GM19395 (cell line): ENCODE data around the gene EIF5B.
"Not testable (repeated sequence)": the region's sequence is repeated elsewhere in the genome, so short reads cannot be mapped to it uniquely, and the experiment has no call there.

ENCODE experiments used
- ATAC-seq: cut with Tn5 transposase; IDR thresholded peaks from one replicate; pipeline ENCODE4 v1.9.1; 2021; ENCODE audit warnings: mild to moderate bottlenecking, moderate library complexity; ENCODE audit not compliant: unreplicated experiment

Gene EIF5B

GRCh38 chr2:99368854-99369253, 31.7 kb downstream of the EIF5B start:
- not testable (repeated sequence) for ATAC-seq

DNA sequence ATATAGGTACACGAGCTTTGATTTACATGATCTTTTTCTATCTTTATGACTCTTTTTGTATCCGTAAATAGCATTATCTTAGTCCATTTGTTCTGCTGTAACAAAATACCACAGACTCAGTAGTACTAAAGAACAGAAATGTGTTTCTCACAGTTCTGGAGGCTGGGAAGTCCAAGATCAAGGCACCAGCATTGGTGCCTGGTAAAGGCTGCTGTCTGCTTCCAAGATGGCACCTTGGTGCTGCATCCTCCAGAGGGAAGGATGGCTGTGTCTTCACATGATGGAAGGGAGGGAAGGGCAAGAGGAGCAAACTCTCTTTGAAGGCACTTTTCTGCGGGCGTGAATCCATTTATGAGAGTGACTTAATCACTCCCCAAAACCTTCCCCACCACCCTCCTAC, 36.0 kb downstream of the EIF5B start:
- no peak for ATAC-seq

GRCh38 chr2:99374747-99375146, 37.6 kb downstream of the EIF5B start:
- no peak for ATAC-seq

- no peak for ATAC-seq
Observed at GRCh38 chr2:99376254-99376864, 39.2 kb downstream of the EIF5B start.

DNA sequence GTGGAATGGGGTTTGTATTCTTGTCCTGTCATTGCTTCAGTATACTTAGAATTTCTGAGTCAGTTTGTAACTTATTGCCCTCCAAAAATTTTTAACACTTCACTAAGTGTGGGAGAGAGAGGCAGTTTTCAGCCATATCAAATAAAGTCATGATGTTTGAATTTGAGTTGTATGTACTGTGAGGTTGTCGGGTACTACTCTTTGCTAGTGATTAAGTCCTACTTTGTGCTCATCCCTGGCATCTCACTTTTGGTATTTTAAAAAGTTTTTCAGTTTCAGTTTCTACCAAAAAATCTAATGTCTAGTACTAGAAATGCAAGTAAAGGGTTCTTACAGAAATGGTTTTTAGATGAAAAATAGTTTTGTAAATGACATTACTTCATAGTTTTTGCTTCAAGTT, 40.7 kb downstream of the EIF5B start:
- ATAC-seq = no peak

GRCh38 chr2:99380376-99381010, 43.3 kb downstream of the EIF5B start:
- no peak for ATAC-seq

DNA sequence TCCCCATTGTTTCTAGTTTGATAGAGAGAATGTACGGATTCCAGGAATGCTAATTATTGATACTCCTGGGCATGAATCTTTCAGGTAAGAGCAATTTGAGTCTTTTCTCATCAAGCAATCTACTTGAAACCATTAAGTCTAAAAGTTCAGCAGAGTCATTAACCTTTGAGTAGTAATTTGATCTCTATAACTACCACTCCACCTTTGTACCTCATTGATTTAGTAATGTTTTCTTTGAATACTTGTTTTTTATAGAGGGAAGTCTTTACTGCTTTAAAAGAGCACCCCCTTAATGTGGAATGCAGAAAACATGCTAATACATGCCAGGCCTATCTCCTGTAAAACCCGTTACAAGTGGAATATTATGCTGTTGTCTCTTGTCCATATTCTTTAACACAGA, 45.0 kb downstream of the EIF5B start:
- no peak for ATAC-seq

DNA sequence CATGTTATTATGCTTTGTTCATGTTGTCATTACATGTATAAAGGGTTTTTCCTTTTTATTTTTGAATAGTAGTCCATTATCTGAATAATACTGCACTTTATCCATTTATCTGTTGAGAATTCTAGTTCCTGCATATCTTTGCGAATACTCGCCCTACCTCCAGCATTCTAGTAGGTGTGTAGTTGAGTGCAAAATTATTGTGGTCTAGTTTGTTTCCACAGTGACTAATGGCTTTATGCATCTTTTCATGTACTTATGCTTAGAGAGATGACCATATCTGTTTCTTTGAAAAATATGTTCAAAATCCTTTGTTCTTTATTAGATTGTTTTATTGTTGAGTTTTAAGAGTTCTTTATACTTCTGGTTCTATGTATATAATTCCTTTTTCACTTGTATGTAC, 48.8 kb downstream of the EIF5B start:
- no peak for ATAC-seq

GRCh38 chr2:99388892-99389291, 51.7 kb downstream of the EIF5B start:
- no peak for ATAC-seq

DNA sequence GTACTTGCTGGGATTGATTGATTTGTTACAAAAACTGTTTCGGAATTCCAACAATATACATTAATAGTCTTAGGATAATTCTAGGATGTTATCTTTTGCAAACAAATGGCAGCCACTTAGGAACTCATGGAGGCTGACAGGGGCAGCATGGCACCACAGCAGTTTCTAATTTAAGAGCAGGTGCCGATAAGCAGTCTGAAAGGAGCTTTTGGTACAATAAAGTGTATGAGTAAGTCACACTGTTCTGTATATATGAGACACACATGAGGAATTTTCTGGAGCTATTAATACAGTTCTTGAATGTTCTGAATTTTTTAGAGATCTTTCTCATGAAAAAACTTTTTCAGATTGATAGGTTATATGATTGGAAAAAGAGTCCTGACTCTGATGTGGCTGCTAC, 52.2 kb downstream of the EIF5B start:
- ATAC-seq = no peak

DNA sequence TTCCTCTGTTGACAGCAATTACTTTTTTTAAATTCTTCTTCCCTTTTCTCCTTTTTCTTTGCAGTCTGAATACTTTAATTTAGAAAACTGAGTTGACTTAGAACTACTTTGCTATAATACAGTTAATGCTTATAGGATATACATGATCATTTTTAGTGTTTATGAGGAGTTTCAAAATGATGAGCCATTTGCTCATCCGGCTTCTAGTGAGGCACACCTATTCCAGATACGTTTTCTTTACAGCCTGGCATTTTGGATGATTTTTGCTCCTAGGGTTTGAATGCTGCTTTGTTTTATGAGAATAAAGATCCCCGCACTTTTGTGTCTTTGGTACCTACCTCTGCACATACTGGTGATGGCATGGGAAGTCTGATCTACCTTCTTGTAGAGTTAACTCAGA, 52.8 kb downstream of the EIF5B start:
- ATAC-seq = no peak

GRCh38 chr2:99395589-99396130, 58.5 kb downstream of the EIF5B start:
- ATAC-seq = no peak

DNA sequence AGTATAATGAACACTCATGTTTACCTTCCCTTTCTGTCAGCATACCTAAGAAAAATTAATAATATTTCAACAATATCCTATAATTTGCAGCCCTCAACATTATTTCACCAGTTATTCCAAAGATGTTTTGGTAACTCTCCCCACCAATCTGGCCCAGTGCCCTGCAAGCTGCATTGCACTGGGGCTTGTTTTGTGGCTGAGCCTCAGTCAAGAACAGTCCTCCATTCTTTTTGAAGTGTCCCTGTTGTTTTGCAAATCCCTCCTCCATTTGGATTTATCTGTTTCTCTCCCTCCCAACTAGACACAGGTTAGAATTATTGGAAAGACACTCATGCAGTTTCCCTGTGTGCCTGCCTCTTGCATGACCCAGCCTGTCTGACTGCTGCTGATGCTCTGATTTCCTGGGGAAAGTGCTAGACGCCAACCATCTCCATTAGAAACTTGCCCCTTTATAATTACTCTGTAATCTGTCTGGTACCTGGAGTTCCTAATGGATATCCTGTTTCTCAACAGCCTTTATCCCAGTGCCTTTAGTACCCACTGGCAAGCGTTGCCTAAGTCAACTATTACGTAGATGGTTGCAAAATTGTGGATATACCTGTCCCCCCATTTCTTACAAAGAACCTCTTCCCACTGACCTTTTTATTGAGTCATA, 60.2 kb downstream of the EIF5B start:
- no peak for ATAC-seq

DNA sequence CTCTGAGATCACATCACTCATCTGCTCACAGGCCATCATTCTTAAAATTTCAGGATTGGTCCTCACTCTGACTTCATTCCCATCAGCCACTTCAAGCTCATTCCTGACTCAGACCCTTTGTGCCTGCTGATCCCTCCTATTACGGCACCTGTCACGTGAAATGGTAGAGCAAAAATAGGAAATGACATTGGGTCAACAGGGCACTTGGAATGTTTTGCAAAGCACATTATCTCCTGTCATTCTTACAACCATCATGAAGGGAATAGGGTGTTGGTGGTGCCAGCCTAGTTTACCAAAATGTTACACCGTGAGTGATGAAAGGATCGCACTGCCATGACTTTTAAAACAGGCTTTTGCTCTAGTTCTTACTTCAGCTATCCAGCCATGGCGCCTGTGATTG, 61.1 kb downstream of the EIF5B start:
- ATAC-seq = no peak

GRCh38 chr2:99399063-99399462, 61.9 kb downstream of the EIF5B start:
- no peak for ATAC-seq

DNA sequence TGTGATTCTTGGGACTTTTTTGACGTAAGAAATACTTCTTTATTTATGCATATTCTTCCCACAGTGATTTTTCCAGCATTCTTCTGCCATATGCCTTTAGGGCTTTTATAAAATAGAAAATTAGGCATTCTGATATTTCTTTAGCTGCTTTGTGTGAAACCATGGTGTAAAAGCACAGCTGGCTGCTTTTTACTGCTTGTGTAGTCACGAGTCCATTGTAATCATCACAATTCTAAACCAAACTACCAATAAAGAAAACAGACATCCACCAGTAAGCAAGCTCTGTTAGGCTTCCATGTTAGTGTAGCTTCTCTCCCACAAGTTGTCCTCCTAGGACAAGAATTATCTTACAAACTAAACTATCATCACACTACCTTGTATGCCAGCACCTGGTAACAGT, 62.6 kb downstream of the EIF5B start:
- ATAC-seq = no peak

DNA sequence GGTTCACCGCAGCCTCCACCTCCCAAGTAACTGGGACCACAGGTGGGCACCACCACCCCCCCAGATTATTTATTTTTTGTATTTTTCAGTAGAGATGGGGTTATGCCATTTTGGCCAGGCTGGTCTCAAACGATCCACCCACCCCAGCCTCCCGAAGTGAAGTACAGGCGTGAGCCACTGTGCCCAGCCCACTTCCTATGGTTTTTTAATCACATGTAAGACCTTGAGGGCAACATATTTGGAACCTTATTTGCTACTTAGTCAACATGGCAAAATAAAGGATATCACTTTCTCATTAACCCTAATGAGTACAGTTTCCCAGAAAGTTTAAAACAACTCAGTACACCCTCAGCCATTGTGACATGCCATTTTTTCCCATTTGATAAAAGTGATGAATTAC, 64.7 kb downstream of the EIF5B start:
- no peak for ATAC-seq

DNA sequence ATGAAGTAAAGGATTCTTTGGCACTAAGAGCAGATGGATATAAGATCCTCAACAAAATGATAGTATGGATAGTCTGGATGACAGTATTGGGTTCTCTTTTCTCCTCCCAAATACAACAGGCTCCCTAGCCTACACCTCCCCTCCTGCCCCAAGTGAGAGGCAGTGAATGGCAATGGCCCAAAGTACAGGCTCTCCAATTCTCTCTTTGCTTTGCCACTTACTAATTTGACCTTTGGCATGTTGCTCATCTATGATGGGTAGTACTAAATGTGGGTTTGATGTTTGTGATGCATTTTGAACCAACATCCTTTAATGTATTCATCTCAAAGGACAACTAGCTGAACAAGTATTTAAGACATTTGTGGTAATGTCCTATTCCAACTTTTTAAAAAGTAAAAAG, 65.9 kb downstream of the EIF5B start:
- ATAC-seq = no peak

GRCh38 chr2:99403524-99403923, 66.3 kb downstream of the EIF5B start:
- ATAC-seq = no peak

DNA sequence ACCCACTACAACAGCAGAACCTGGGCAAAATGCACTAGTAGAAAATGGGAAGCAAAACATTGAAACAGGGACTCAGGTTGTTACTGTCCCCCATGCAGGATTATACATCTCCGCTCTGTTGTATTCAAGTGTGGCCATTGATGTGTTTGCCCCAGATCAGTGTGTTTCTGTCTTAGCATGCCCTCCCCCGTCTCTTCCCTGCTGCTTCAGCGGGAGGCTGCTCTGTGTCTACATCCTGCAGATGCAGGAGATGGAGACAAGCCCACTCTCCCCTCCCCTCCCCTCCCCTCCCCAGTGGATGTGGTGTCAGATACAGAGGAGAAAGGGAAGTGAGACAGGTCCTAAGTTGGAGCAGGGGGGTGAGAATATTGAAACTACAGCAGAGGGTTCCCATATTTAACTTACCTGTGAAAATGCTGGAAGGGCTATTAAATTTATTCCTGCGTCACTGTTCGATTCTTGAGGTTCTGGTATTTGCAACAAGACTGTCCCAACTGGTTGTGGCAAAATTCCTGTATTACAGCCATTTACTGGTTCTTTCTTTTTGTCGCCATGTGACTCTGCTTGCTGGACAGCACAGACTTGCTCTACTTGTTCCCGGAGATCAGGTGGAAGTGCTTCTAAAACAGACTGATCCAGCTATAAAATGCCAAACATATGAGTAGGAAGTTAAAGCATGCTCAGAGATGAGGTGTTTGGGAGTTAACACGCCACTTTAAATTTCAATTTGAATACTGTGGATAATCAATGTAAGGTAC, 67.0 kb downstream of the EIF5B start:
- no peak for ATAC-seq

DNA sequence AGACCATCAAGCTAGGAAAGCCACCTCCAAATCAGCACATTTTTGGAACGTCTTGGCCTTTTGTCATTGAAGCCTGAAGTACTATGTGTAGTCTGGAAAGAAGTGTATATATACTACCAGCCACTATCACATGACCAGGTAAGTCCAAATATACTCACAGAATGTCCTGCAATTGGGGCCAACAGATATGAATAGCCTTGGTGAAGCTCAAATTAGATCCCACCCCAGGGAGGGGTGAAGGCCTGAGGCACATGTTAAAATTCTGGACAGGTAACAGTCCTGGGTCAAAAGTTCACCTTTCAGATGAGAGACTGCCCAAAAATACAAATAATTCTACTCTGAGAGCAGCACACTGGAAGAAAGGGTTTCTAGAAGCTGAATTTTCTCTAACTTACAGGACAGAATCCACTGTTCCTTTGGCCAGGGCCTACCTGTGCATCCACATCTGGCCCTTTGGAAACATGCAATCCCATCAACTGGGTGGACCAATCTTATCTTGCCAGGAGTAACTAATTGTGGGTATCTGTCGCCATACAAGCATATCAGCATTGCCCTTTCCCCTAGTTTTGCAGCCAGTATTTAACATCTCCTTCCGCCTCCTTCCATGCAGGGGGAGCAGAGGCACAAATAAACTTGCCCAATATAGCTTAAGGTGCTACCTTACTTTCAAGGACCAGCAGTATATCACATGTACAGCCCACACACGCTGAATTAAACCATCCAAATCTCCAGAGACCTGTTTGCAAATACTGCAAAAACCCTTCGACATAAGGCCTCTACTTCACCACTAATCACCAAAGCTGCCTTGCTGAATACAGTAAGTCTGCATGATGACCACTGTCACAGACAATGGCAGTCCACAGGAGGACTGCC, 67.8 kb downstream of the EIF5B start:
- no peak for ATAC-seq
